Spinal cord (tissue), 10 donors: ENCODE measurements around the gene MCM3AP. TPM values are rescaled to one million over a fixed set of nuclear protein-coding genes. Genes with fewer than 3 reads are reported as not detected.
"Not testable (repeated sequence)": the region's sequence is repeated elsewhere in the genome, so short reads cannot be mapped to it uniquely, and the experiment has no call there.

ENCODE experiments used
- DNase-seq, 6 donors: peaks; one replicate each; pipeline versions ENCODE4 v3.0.0 to v3.0.0-alpha.2; 2013 to 2015; ENCODE audit warnings: low spot score in 6 of 6, low read depth in 4 of 6
- H3K27ac ChIP-seq: one replicate; pipeline ENCODE4 v1.5.1; 2013; ENCODE audit warnings: low read depth, low read length, control low read depth
- H3K27me3 ChIP-seq: one replicate; pipeline ENCODE4 v1.6.1; 2013; ENCODE audit warnings: low read length; ENCODE audit not compliant: control insufficient read depth, insufficient read depth
- H3K36me3 ChIP-seq: one replicate; pipeline ENCODE4 v1.6.1; 2013; ENCODE audit warnings: low read length; ENCODE audit not compliant: control insufficient read depth, insufficient read depth
- H3K4me1 ChIP-seq: one replicate; pipeline ENCODE4 v1.6.1; 2013; ENCODE audit warnings: low read length; ENCODE audit not compliant: control insufficient read depth, insufficient read depth
- H3K4me3 ChIP-seq: one replicate; pipeline ENCODE4 v1.5.1; 2013; ENCODE audit warnings: low read depth, low read length, control low read depth
- H3K9me3 ChIP-seq: one replicate; pipeline ENCODE4 v1.6.1; 2013; ENCODE audit warnings: low read length; ENCODE audit not compliant: control insufficient read depth, insufficient read depth
- WGBS: methylation state at CpG from one replicate; pipeline ENCODE4 v1.1.5; 2013; ENCODE audit warnings: missing lambda C conversion rate; ENCODE audit not compliant: insufficient coverage; 5-methylcytosine and 5-hydroxymethylcytosine counted together
- polyA plus RNA-seq, 2 donors: library from polyadenylated mRNA; unstranded; fragments of 120-200 nt; gene quantifications; one replicate each; pipeline ENCODE4 v1.2.1, GENCODE V29; 2013; ENCODE audit not compliant: insufficient read length in 2 of 2
- total RNA-seq, 2 donors: library from RNA; depleted of rRNA in 1 of 2; stranded (reverse); fragments of 120-200 nt in 1 of 2; fragments of >200 nt in 1 of 2; gene quantifications; one replicate each; pipeline versions ENCODE4 v1.2.3 to v1.2.4, GENCODE V29; 2013 to 2014
- donor health status: healthy.

The MCM3AP gene
- total and polyA plus RNA-seq, 4 donors: 62.0 to 80.8 (median 71.2) TPM

DNA sequence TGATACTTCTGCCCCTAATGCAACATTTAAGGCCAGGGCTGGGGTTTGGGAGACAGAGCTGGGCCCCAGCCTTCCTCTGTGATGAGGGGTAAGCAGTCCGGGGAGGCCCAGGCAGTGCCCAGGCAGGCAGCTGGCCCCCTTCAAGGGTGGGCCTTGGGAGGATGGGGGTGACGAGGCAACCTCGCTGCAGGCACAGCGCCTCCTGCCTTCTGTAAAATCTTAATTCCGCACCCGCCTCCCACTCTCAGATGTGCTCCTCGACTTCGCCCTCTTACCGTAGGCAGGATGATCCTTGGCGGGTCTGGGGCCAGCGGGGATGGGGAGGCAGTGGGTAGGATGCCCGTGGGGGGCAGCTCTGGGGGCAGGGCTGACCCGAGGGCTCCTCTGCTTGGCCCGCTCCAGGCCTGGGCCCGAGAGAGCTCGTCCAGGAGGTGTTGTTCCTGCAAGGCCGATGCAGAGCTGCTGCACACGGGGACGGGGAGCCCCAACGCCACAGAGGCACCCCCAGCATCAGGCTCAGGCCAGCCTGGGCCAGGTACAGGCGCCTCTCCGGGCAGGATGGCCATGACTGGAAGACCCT, 29.1 kb upstream of the MCM3AP start:
- Histone ChIP-seq H3K27me3 (no peaks in the 10 kb centered on the region), H3K9me3 (no peaks in the 10 kb centered on the region), H3K36me3 (peaks cover 69% of the 10 kb centered on the region), H3K4me1 (no peaks in the 10 kb centered on the region), H3K4me3 (no peak overlapping the region), H3K27ac (no peak overlapping the region)
- 90% methylated on average over 21 of the region's 22 CpGs for WGBS
- DNase-seq: no peak

GRCh38 chr21:46312949-46313348, 27.5 kb upstream of the MCM3AP start:
- Histone ChIP-seq H3K4me1 (no peaks in the 10 kb centered on the region), H3K27ac (no peak overlapping the region), H3K36me3 (peaks cover 65% of the 10 kb centered on the region), H3K27me3 (no peaks in the 10 kb centered on the region), H3K4me3 (no peak overlapping the region), H3K9me3 (no peaks in the 10 kb centered on the region)
- 100% methylated on average over 4 of the region's 5 CpGs for WGBS
- DNase-seq: no peak

- Histone ChIP-seq H3K27me3 (no peaks in the 10 kb centered on the region), H3K27ac (no peak overlapping the region), H3K36me3 (peaks cover 51% of the 10 kb centered on the region), H3K4me1 (no peaks in the 10 kb centered on the region), H3K9me3 (no peaks in the 10 kb centered on the region), H3K4me3 (no peak overlapping the region)
- no peak for DNase-seq
Observed at GRCh38 chr21:46311568-46311967, 26.2 kb upstream of the MCM3AP start.

DNA sequence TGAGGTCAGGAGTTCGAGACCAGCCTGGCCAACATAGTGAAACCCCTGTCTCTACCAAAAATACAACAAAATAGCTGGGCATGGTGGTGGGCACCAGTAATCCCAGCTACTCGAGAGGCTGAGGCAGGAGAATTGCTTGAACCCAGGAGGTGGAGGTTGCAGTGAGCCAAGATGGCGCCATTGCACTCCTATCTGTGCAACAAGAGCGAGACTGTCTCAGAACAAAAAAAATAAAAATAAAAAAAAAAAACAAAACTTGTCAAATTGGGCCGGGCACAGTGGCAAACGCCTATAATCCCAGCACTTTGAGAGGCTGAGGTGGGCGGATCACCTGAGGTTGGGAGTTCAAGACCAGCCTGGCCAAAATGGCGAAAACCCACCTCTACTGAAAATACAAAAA, 24.8 kb upstream of the MCM3AP start:
- DNase-seq: not testable (repeated sequence)
- 100% methylated on average over 4 of the region's 8 CpGs for WGBS

DNA sequence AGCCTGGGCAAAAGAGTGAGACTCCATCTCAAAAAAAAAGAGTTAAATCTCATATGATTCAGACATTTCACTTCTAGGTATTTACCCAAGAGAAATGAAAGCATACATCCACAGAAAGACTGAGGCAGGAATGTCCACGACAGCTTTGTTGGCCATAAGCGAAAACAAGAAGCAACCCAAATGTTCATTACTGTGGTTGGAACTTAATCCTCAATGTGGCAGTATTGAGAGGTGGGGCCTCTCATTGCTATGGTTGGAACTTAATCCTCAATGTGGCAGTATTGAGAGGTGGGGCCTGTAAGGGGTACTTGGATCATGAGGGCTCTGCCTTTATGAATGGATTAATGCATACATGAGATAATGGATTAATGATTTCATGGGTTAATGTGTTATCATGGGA, 23.0 kb upstream of the MCM3AP start:
- DNase-seq: no peak
- Histone ChIP-seq H3K4me3 (no peak overlapping the region), H3K27ac (no peak overlapping the region), H3K27me3 (no peaks in the 10 kb centered on the region), H3K4me1 (no peaks in the 10 kb centered on the region), H3K9me3 (no peaks in the 10 kb centered on the region), H3K36me3 (peaks cover 40% of the 10 kb centered on the region)
- WGBS: 100% methylated on average over 2 of the region's 2 CpGs

More for the DNA sequence above, 24.8 kb upstream of the MCM3AP start:
- not testable (repeated sequence) for H3K27me3 ChIP-seq, H3K27ac ChIP-seq, H3K4me1 ChIP-seq, H3K9me3 ChIP-seq, H3K4me3 ChIP-seq
- peaks cover 44% of the 10 kb centered on the region for H3K36me3 ChIP-seq

DNA sequence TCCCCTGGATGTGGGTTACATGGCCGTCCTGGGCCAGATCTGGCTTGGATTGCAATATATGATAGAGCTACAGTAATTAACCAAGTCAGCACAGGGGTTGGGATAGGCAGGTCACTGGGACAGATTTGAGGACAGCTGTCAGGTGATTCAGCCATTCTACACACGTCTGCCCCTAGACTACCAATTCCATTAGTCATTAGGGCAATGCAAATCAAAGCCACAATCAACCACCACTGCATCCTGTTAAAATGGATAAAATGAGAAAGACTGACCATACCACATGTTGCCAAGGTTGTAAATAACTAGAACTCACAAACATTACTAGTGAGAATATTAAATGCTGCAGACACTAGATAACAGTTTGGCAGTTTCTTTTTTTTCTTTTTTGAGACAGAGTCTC, 22.2 kb upstream of the MCM3AP start:
- no CpG with 5 or more reads among the region's 2 CpGs for WGBS
- no peaks in the 10 kb centered on the region for H3K9me3 ChIP-seq
- H3K4me3 ChIP-seq: no peak overlapping the region
- no peaks in the 10 kb centered on the region for H3K27me3 ChIP-seq
- H3K36me3 ChIP-seq: peaks cover 35% of the 10 kb centered on the region
- no peaks in the 10 kb centered on the region for H3K4me1 ChIP-seq
- no peak overlapping the region for H3K27ac ChIP-seq
- no peak for DNase-seq

DNA sequence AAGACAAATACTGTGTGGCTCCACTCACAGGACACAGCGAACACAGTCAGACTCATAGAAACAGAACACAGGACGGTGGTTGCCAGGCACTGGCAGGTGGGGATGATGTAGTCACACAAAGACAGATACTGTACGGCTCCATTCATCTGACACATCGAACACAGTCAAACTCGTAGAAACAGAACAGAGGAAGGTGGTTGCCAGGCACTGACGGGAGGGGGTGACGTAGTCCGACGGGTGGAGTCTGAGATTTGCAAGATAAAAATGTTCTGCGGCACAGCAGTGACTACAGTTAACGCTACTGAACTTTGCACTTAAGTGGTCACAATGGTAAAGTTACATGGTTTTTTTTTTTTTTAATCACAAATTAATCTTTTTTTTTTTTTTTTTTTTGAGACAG, 19.5 kb upstream of the MCM3AP start:
- no peak for DNase-seq
- WGBS: 91% methylated on average over 5 of the region's 11 CpGs

GRCh38 chr21:46304437-46304836, 19.0 kb upstream of the MCM3AP start:
- Histone ChIP-seq H3K36me3 (peaks cover 45% of the 10 kb centered on the region), H3K4me3 (no peak overlapping the region), H3K27ac (no peak overlapping the region), H3K9me3 (no peaks in the 10 kb centered on the region), H3K27me3 (no peaks in the 10 kb centered on the region), H3K4me1 (no peaks in the 10 kb centered on the region)
- no peak for DNase-seq
- WGBS: 100% methylated on average over 3 of the region's 5 CpGs

More for the DNA sequence above, 19.5 kb upstream of the MCM3AP start:
- no peak overlapping the region for H3K27ac ChIP-seq
- no peak overlapping the region for H3K4me3 ChIP-seq
- no peaks in the 10 kb centered on the region for H3K4me1 ChIP-seq
- peaks cover 44% of the 10 kb centered on the region for H3K36me3 ChIP-seq
- H3K27me3 ChIP-seq: no peaks in the 10 kb centered on the region
- no peaks in the 10 kb centered on the region for H3K9me3 ChIP-seq

DNA sequence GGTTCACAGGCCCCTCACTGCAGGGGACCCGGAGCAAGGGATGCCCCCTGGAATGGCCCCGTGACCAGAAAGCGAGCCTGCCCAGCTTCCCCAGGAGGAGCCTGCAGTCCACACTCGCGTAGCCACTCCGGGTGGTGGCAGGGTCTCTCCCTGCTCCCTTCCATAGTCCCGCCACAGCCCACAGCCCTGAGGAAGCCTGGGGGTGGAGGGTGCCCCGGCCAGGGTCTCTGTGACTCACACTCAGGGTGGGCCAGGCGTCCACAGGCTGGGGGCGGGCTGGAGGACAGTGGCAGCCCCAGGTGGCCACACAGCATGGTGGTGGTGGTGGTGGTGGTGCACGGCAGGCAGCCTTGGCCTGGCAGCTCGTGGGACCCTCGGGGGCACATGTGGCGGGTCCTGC, 16.3 kb upstream of the MCM3AP start:
- no peak overlapping the region for H3K27ac ChIP-seq
- WGBS: 92% methylated on average over 2 of the region's 14 CpGs
- peaks cover 11% of the 10 kb centered on the region for H3K4me1 ChIP-seq
- DNase-seq: no peak
- no peaks in the 10 kb centered on the region for H3K9me3 ChIP-seq
- H3K27me3 ChIP-seq: peaks cover 4% of the 10 kb centered on the region
- peaks cover 41% of the 10 kb centered on the region for H3K36me3 ChIP-seq
- no peak overlapping the region for H3K4me3 ChIP-seq

- H3K27me3 ChIP-seq: peaks cover 4% of the 10 kb centered on the region
- H3K36me3 ChIP-seq: peaks cover 32% of the 10 kb centered on the region
- H3K9me3 ChIP-seq: no peaks in the 10 kb centered on the region
- H3K27ac ChIP-seq: no peak overlapping the region
- peaks cover 26% of the 10 kb centered on the region for H3K4me1 ChIP-seq
- DNase-seq: no peak
- no peak overlapping the region for H3K4me3 ChIP-seq
- WGBS: 97% methylated on average over 9 of the region's 9 CpGs
Observed at GRCh38 chr21:46299167-46299566, 13.8 kb upstream of the MCM3AP start.
